Measurements from ENCODE around the gene ABHD12.

DNA sequence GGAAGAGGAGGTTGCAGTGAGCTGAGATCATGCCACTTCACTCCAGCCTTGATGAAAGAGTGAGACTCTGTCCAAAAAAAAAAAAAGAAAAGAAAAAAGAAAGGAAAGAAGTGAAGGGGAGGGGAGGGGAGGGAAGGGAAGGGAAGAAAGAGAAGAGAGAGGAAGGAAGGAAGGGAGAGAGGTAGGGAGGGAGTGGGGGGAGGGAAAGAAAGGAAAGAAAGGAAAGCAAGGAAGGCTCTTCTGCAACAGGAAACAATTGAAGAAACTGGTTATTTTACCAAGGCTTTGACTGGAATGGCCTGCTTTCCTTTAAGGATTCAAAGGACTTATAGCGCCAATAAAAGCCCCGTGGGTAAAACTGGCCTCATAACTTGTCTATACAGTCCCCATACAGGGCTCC is 64.6 kb downstream of the ABHD12 start:
- TF ChIP-seq, protein P1, sequence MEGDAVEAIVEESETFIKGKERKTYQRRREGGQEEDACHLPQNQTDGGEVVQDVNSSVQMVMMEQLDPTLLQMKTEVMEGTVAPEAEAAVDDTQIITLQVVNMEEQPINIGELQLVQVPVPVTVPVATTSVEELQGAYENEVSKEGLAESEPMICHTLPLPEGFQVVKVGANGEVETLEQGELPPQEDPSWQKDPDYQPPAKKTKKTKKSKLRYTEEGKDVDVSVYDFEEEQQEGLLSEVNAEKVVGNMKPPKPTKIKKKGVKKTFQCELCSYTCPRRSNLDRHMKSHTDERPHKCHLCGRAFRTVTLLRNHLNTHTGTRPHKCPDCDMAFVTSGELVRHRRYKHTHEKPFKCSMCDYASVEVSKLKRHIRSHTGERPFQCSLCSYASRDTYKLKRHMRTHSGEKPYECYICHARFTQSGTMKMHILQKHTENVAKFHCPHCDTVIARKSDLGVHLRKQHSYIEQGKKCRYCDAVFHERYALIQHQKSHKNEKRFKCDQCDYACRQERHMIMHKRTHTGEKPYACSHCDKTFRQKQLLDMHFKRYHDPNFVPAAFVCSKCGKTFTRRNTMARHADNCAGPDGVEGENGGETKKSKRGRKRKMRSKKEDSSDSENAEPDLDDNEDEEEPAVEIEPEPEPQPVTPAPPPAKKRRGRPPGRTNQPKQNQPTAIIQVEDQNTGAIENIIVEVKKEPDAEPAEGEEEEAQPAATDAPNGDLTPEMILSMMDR (conservative IDR thresholded peaks at IDR 0.05; ENCODE audit: low read depth, low read length), result no peak
- TF ChIP-seq EZH2 (IDR thresholded peaks at IDR 0.05; ENCODE audit: low read length, unreplicated experiment) (no peak), EZH2phosphoT487 (IDR thresholded peaks at IDR 0.05; ENCODE audit: borderline replicate concordance, low read length) (no peak)

All from PC-3 (cell line).